ENCODE measurements around the gene ASPM. TPM values are rescaled to one million over a fixed set of nuclear protein-coding genes. Genes with fewer than 3 reads are reported as not detected.
A peak's percentile ranks its signal among the peaks of the same experiment; 100 is the strongest.

Gene ASPM
- total RNA-seq, 2 experiments from 2014 or later = 46.4 to 48.8 TPM

DNA sequence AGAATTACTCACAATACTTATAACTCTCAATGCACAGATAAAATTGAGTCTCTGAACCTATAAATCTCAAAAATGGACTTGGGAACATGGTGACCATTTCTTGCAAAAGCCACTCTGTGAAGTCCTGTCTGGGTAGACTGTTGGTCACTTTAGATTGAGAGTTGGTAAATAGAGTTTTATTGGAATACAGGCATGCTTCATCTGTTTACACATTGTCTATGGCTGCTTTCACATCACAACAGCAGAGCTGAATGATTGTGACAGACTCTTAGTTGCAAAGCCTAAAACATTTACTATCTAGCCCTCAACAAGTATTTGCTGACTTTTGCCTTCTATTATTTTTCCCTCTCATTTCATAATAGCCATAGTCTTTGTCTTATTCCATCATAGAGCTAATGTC, 24.1 kb upstream of the ASPM start:
- H3K27ac Mint-ChIP-seq = no peak overlapping the region
- intact Hi-C loops (cut with micrococcal nuclease) = no loop called here
- no peak overlapping the region for H3K4me3 Mint-ChIP-seq
- H3K4me1 Mint-ChIP-seq (ENCODE audit: low read depth) = no peaks in the 10 kb centered on the region
- ChIA-PET POLR2A (no interaction called here), CTCF (interaction anchor here (1.1 kb wide), 1 partner anchor 9 kb away, joined by 5 read pairs; no protein-coding TSS in a partner anchor)
- DNase-seq = no peak
- H3K36me3 Mint-ChIP-seq = peaks cover 13% of the 10 kb centered on the region
- H3K9me3 Mint-ChIP-seq = no peaks in the 10 kb centered on the region
- H3K27me3 Mint-ChIP-seq = no peaks in the 10 kb centered on the region

DNA sequence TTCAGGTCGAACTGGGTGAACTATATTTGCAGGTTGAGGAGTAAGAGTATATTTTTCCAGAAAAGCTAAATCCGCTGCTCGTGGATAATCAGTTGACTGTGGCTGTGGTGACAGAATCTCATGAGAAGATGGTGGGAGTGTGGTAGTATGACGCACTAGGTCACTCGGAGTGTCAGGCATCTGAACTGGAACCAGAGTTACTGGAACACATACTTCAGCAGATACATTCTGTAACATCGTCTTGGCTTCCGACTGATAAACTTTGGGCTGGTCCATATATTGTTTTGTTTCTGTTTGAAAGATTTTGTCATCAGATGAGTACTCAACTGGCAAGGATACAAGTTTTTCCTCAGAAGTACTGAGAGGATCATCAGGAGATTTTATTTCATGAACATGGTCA, 13.0 kb upstream of the ASPM start:
- POLR2A ChIA-PET = no interaction called here
- Mint-ChIP-seq H3K4me1 (ENCODE audit: low read depth) (no peaks in the 10 kb centered on the region), H3K27ac (no peak overlapping the region), H3K9me3 (no peaks in the 10 kb centered on the region), H3K36me3 (peaks cover 13% of the 10 kb centered on the region), H3K27me3 (no peaks in the 10 kb centered on the region), H3K4me3 (no peak overlapping the region)
- DNase-seq = no peak
- intact Hi-C loops (cut with micrococcal nuclease) = no loop called here
- CTCF ChIA-PET = interaction anchor here (1.3 kb wide), 1 partner anchor 21 kb away, joined by 4 read pairs; no protein-coding TSS in a partner anchor

DNA sequence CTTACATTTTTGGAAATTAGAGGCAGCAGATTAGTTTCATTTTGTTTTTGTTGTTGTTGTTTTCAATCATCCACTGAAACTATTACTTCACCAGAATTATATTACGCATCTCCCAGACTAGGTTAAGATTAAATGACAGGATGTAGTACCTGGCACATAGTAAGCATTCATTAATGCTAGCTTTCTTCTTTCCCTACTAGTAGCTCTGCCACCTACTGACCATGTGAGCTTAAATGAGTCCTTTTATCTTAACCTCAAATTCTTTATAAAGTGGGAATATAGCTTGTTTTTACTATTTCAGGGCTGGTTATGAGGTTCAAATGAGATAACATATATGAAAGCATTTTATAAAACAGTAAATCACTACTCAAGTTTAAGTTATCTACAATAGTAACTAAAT, 10.2 kb upstream of the ASPM start:
- ChIA-PET CTCF (no interaction called here), POLR2A (no interaction called here)
- Mint-ChIP-seq H3K27me3 (no peaks in the 10 kb centered on the region), H3K36me3 (peaks cover 9% of the 10 kb centered on the region), H3K4me1 (ENCODE audit: low read depth) (no peaks in the 10 kb centered on the region), H3K9me3 (no peaks in the 10 kb centered on the region), H3K4me3 (no peak overlapping the region), H3K27ac (no peak overlapping the region)
- no peak for DNase-seq
- intact Hi-C loops (cut with micrococcal nuclease) = no loop called here

DNA sequence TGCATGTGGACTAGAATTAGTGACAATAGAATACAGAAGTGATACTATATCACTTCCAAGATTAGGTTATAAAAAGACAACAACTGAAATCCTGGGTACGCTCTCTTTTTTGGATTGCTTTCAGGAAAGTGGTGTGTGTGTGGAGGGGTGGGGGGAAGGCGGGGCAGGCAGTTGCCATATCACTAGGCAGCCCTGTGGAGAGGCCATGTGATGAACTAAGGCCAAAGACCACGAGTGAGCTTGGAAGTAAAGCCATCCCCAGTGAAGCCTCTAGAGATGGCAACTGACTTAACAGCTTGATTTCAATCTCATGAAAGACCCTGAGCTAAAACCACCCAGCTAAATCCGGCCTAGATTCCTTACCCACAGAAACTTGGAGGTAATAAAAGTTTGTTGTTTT, 6.2 kb upstream of the ASPM start:
- Mint-ChIP-seq H3K27me3 (no peaks in the 10 kb centered on the region), H3K27ac (no peak overlapping the region), H3K9me3 (no peaks in the 10 kb centered on the region), H3K4me3 (no peak overlapping the region), H3K4me1 (ENCODE audit: low read depth) (no peaks in the 10 kb centered on the region), H3K36me3 (no peaks in the 10 kb centered on the region)
- no peak for DNase-seq
- POLR2A ChIA-PET = no interaction called here
- intact Hi-C loops (cut with micrococcal nuclease) = no loop called here
- CTCF ChIA-PET = interaction anchor here (1.5 kb wide), 1 partner anchor 28 kb away, joined by 5 read pairs; no protein-coding TSS in a partner anchor

DNA sequence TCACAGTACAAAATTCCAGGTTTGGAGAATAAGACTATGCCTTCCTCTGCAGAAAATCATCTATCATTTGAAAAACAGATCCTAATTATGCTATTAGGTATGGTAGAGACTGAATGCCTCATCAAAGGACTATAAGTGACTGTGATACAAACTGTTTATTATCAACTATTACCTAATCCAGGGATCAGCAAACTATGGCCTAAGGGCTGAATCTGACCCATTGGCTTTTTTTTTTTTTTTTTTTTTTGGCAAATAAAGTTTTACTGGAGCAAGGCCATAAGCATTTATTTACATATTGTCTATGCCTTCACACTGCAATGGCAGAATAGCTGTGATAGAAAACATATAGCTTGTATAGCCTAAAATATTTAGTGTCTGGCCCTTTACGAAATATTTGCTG, 4.7 kb upstream of the ASPM start:
- no peaks in the 10 kb centered on the region for H3K9me3 Mint-ChIP-seq
- ChIA-PET POLR2A (no interaction called here), CTCF (no interaction called here)
- H3K36me3 Mint-ChIP-seq = peaks cover 4% of the 10 kb centered on the region
- H3K4me1 Mint-ChIP-seq (ENCODE audit: low read depth) = no peaks in the 10 kb centered on the region
- H3K4me3 Mint-ChIP-seq = no peak overlapping the region
- DNase-seq = no peak
- no peaks in the 10 kb centered on the region for H3K27me3 Mint-ChIP-seq
- no peak overlapping the region for H3K27ac Mint-ChIP-seq
- intact Hi-C loops (cut with micrococcal nuclease) = no loop called here

DNA sequence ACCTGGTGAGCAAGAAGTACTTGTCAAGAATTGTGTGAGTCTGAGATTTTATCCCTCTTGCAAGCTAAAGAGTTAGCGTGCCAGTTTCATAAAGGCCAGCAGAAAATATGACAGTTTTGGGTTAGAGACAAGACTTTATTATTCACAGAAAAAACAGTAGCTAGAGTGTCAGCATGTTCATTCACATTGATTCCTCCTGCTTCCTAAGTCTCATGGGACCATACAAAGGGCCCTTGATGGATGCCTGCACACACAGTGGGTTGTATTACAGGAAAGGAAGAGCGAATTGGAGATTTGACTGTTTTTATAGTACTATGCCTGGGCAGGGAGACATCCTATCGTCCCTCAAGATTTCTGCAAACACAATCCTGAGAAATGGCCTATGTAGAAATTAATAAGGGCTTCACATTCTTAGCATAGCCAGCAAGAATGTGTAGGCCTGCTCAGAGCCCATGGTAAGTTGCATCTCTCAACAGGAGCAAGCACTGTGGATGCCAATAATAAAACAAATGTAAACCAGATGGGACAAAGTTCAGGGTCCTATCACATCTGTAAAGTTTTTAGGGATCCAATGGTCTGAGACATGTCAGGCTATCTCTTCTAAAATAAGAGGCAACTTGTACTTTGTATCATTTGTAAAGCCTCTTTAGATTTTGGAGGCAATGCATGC, 4.0 kb upstream of the ASPM start:
- Mint-ChIP-seq H3K36me3 (peaks cover 7% of the 10 kb centered on the region), H3K4me1 (ENCODE audit: low read depth) (no peaks in the 10 kb centered on the region), H3K9me3 (no peaks in the 10 kb centered on the region), H3K27me3 (no peaks in the 10 kb centered on the region), H3K27ac (no peak overlapping the region), H3K4me3 (no peak overlapping the region)
- CTCF ChIA-PET = no interaction called here
- DNase-seq = no peak
- intact Hi-C loops (cut with micrococcal nuclease) = no loop called here
- POLR2A ChIA-PET = no interaction called here

DNA sequence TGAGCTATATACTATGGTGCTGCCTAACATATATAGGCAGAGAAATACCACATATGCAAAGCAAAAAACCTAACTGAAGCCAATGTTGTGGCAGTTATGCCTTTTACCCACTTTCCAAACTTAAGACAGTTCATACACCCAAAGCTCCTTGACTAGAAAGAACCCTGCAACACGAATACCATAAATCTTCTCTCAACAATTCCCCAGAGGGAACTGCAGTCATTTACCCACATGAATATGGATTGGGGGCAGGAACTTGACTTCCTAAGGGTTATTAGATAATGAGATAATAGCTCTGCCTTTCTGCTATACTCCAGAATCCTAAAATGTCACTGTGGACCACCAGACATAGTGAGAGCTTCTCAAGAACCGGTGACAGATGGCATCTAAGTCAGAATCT, 2.9 kb upstream of the ASPM start:
- Mint-ChIP-seq H3K4me3 (no peak overlapping the region), H3K36me3 (peaks cover 9% of the 10 kb centered on the region), H3K4me1 (ENCODE audit: low read depth) (peaks cover 2% of the 10 kb centered on the region), H3K27me3 (peaks cover 2% of the 10 kb centered on the region), H3K27ac (no peak overlapping the region), H3K9me3 (no peaks in the 10 kb centered on the region)
- ChIA-PET POLR2A (no interaction called here), CTCF (no interaction called here)
- intact Hi-C loops (cut with micrococcal nuclease) = loop anchor here (10.0 kb wide), 1 partner anchor 325 kb away; no protein-coding TSS in a partner anchor
- DNase-seq = no peak

DNA sequence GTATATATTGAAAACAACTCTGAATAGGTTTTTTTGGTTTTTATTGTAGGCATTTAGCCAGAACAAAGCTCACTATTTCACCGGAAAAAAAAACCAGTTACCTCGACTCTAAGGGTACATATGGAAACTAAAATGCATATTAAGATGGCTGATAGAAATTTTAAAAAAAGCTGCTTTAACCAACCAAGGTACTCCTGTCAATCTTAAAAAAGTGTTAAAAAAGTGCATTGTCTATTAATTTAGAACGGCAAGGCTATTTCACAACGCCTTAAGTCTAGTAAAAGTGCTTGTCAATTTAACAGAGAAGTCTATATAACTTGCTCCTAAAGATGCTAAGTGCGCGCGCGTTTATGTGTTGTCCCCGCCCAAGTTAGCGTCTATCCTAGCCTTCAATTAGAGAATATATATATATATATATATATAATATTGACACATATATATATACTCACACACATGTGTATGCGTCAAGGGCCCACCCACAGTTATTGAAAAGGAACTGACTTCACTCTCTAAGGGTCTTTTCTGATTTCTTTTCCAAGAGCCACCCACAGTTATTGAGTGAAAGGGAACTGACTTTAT, 934 bp downstream of the ASPM start:
- Mint-ChIP-seq H3K36me3 (peaks cover 26% of the 10 kb centered on the region), H3K4me3 (peak overlapping the region; percentile 78), H3K4me1 (ENCODE audit: low read depth) (peaks cover 14% of the 10 kb centered on the region), H3K27ac (peak overlapping the region; percentile 99), H3K27me3 (peaks cover 4% of the 10 kb centered on the region), H3K9me3 (no peaks in the 10 kb centered on the region)
- intact Hi-C loops (cut with micrococcal nuclease) = loop anchor here (10.0 kb wide), 1 partner anchor 321 kb away; no protein-coding TSS in a partner anchor
- no peak for DNase-seq
- ChIA-PET POLR2A (no interaction called here), CTCF (interaction anchor here (0.6 kb wide), 1 partner anchor 120 kb away, joined by 5 read pairs; no protein-coding TSS in a partner anchor)

DNA sequence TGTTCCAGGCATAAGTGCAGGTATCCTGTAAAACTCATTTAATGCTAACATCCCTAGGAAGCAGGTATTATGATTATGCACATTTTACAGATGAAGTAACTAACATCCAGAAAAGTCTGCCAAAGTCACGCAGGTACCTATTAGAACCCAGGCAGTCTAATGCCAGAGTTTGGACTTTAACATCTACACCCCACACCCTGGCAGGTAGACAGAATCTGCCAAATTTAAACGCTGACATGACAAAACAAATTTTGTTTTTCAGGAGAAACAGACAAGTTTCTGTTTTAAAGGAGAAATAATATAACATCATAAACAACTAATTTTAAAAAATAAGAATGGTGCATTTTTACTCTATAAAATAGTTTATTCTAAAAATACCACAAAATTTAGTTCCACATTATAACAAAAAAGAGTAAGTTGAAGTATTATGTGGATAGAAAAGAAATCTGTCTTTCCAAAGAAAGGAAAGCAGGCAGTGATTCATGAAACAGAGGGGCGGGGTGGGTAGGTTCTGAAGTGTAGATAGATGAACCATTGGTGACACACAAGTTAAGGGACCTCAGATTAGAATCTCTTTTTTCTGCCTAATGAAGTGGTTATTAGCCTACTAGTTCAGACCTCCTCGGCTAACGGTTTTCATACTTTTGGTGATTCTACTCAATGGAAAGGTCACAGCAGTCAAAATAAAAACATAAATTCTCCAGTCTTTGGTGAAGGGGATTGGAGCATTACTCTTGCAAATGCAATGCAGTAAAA, 1.7 kb downstream of the ASPM start:
- peaks cover 18% of the 10 kb centered on the region for H3K4me1 Mint-ChIP-seq (ENCODE audit: low read depth)
- POLR2A ChIA-PET = no interaction called here
- H3K9me3 Mint-ChIP-seq = no peaks in the 10 kb centered on the region
- peak overlapping the region; percentile 78 for H3K4me3 Mint-ChIP-seq
- CTCF ChIA-PET = interaction anchor here (0.6 kb wide), 1 partner anchor 121 kb away, joined by 5 read pairs; no protein-coding TSS in a partner anchor
- peak; percentile 38 for DNase-seq
- intact Hi-C loops (cut with micrococcal nuclease) = loop anchor here (10.0 kb wide), 1 partner anchor 320 kb away; no protein-coding TSS in a partner anchor
- H3K27me3 Mint-ChIP-seq = peaks cover 4% of the 10 kb centered on the region
- H3K27ac Mint-ChIP-seq = no peak overlapping the region
- H3K36me3 Mint-ChIP-seq = peaks cover 29% of the 10 kb centered on the region

DNA sequence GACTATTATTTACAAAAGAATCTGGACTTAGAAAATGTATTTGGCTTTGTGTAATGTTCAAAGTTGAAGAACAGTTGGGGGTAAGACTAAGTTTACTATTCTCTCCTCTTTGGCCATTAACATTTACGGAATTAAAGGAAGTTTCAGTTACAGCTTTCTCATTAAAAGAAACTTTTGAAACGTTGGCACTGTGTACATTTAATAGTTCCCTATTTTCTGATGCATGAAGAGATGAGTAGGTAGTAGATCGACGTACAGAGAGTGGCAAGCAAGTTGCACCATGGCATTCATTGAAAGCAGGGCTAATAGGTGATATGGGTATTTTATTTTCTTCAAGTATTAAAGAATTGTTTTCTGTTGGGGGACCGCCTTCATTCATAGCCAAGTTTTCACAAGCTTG, 3.2 kb downstream of the ASPM start:
- Mint-ChIP-seq H3K36me3 (peaks cover 29% of the 10 kb centered on the region), H3K4me3 (no peak overlapping the region), H3K4me1 (ENCODE audit: low read depth) (peaks cover 18% of the 10 kb centered on the region), H3K9me3 (no peaks in the 10 kb centered on the region), H3K27me3 (peaks cover 4% of the 10 kb centered on the region), H3K27ac (no peak overlapping the region)
- DNase-seq = no peak
- intact Hi-C loops (cut with micrococcal nuclease) = loop anchor here (10.0 kb wide), 1 partner anchor 318 kb away; no protein-coding TSS in a partner anchor
- CTCF ChIA-PET = interaction anchor here (0.9 kb wide), 1 partner anchor 37 kb away, joined by 3 read pairs; no protein-coding TSS in a partner anchor
- POLR2A ChIA-PET = no interaction called here

DNA sequence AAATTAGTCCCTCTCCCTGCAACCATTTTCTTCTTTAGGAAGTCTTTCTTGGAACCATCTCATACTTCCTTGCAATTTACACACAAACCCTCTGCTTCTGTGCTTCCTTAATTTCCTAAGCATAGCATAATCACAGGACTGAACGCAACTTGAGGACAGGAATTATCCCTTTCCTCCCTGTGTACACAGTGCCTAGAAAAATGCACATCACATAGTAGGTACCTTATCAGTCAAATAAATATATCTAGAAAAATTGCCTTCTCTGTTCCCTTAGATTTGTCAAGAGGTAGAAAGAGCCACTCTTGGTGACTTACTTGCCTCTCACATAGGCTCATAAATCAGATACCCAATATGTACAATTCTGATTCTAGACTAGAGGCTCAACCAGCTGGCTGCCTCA, 4.9 kb downstream of the ASPM start:
- no peaks in the 10 kb centered on the region for H3K9me3 Mint-ChIP-seq
- CTCF ChIA-PET = no interaction called here
- no peak overlapping the region for H3K4me3 Mint-ChIP-seq
- H3K27ac Mint-ChIP-seq = no peak overlapping the region
- intact Hi-C loops (cut with micrococcal nuclease) = loop anchor here (10.0 kb wide), 1 partner anchor 317 kb away; no protein-coding TSS in a partner anchor
- POLR2A ChIA-PET = no interaction called here
- peaks cover 18% of the 10 kb centered on the region for H3K4me1 Mint-ChIP-seq (ENCODE audit: low read depth)
- peaks cover 26% of the 10 kb centered on the region for H3K36me3 Mint-ChIP-seq
- no peak for DNase-seq
- H3K27me3 Mint-ChIP-seq = peaks cover 4% of the 10 kb centered on the region

DNA sequence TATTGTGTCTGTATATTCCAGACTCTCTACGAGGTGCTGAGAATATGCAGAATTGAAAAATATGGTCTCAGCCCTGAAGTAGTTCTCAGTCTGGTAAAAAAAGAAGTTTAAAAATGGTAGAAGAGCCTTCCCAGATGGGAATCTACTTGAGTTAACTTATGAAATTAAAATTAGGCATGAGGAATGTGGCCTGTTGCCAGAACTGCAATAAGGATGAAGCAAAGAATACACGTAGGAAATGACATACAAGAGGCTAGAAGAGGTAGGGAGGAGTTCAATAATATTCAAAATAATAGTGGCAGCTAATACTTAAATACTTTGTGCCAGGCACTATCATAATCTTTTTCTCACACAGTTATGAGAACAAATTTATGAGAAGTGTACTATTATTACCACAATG, 6.3 kb downstream of the ASPM start:
- ChIA-PET CTCF (no interaction called here), POLR2A (no interaction called here)
- Mint-ChIP-seq H3K9me3 (no peaks in the 10 kb centered on the region), H3K27ac (no peak overlapping the region), H3K4me3 (no peak overlapping the region), H3K36me3 (peaks cover 22% of the 10 kb centered on the region), H3K4me1 (ENCODE audit: low read depth) (peaks cover 18% of the 10 kb centered on the region), H3K27me3 (peaks cover 4% of the 10 kb centered on the region)
- intact Hi-C loops (cut with micrococcal nuclease) = loop anchor here (10.0 kb wide), 1 partner anchor 315 kb away; no protein-coding TSS in a partner anchor
- DNase-seq = no peak
